HFFc6 (cell line): ENCODE measurements around the gene TBC1D2. TPM values are rescaled to one million over a fixed set of nuclear protein-coding genes. Genes with fewer than 3 reads are reported as not detected.

Source experiments
- DNase-seq: peaks from one replicate; pipeline ENCODE4 v3.0.0-alpha.2; 2018
- H3K27ac Mint-ChIP-seq: 2 replicates; pipeline ENCODE4 v1.8.0; 2020; ENCODE audit warnings: mild to moderate bottlenecking, mixed read lengths
- H3K27me3 Mint-ChIP-seq: 2 replicates; pipeline ENCODE4 v1.8.0; 2021; ENCODE audit warnings: mild to moderate bottlenecking, moderate library complexity, mixed read lengths; ENCODE audit not compliant: insufficient read depth
- H3K36me3 Mint-ChIP-seq: 2 replicates; pipeline ENCODE4 v1.8.0; 2021; ENCODE audit warnings: low read depth, mixed read lengths
- H3K4me1 Mint-ChIP-seq: 2 replicates; pipeline ENCODE4 v1.8.0; 2020; ENCODE audit warnings: low read depth, mixed read lengths
- H3K4me3 Mint-ChIP-seq: 2 replicates; pipeline ENCODE4 v1.8.0; 2020; ENCODE audit warnings: mild to moderate bottlenecking, moderate library complexity, mixed read lengths
- H3K9me3 Mint-ChIP-seq: 2 replicates; pipeline ENCODE4 v1.8.0; 2020; ENCODE audit warnings: mild to moderate bottlenecking, mixed read lengths
- total RNA-seq, 6 experiments: library from RNA; stranded (reverse); fragmentation: NEBNext Ultra II Directional; extraction: Animal tissue kit (Norgen Biotek cat#: 25700); gene quantifications; 2 replicates in 1 of 6; 3 replicates in 5 of 6; pipeline ENCODE4 v1.2.3, GENCODE V29; 2021
- TF ChIP-seq, protein P1 (sequence below): fragments of 200-600 bp; sonication (generic); IDR thresholded peaks from 2 replicates; pipeline ENCODE4 v1.5.0; 2021; ENCODE audit warnings: antibody characterized with exemption, mild to moderate bottlenecking

The TBC1D2 gene
- total RNA-seq, 6 experiments from 2014 or later, result 31.9 to 39.4 (median 36.5) TPM

DNA sequence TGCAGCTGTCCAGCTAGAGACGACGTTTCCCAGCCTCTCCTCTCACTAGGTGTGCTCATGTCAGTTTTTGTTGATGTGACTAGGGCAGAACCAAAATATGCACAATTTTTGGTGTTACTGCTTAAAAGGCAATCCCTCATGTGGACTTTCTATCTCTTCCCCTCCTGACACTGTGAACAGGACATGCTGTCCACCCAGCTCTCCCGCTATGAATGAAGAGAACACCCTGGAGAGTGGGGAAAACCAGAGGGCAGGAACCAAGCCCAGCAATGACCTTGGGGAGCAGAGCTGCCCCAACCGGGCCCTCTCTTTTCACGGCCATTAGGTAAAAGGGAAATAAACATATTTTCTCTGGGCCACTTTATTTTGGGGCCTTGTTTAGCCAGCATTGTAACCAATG is 46.7 kb upstream of the TBC1D2 start:
- no peak for DNase-seq
- Mint-ChIP-seq H3K27me3 (peaks cover 7% of the 10 kb centered on the region; the same call in 1 of the 2 replicates), H3K4me3 (no peak overlapping the region), H3K4me1 (peaks cover 15% of the 10 kb centered on the region), H3K27ac (no peak overlapping the region), H3K36me3 (no peaks in the 10 kb centered on the region), H3K9me3 (no peaks in the 10 kb centered on the region)
- TF ChIP-seq, protein P1, sequence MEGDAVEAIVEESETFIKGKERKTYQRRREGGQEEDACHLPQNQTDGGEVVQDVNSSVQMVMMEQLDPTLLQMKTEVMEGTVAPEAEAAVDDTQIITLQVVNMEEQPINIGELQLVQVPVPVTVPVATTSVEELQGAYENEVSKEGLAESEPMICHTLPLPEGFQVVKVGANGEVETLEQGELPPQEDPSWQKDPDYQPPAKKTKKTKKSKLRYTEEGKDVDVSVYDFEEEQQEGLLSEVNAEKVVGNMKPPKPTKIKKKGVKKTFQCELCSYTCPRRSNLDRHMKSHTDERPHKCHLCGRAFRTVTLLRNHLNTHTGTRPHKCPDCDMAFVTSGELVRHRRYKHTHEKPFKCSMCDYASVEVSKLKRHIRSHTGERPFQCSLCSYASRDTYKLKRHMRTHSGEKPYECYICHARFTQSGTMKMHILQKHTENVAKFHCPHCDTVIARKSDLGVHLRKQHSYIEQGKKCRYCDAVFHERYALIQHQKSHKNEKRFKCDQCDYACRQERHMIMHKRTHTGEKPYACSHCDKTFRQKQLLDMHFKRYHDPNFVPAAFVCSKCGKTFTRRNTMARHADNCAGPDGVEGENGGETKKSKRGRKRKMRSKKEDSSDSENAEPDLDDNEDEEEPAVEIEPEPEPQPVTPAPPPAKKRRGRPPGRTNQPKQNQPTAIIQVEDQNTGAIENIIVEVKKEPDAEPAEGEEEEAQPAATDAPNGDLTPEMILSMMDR, result no peak

DNA sequence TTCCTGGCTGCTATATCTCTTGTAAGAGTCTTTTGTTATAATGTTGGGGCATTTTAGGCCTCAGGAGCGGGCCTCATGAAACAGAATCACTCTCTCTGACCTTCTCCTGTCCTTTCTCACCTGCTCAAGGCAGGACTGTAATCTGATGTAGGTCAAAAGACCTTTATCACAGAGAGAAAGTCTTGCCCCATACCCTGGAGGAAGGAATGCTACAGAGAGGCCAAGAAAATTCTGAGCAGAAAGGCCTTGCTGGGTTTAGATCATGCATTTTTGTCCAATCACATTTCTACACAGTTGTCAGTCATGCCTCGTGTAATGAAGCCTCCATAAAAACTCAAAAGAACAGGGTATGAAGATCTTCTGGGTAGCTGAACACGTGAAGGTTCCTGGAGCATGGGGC is 45.2 kb upstream of the TBC1D2 start:
- no peak overlapping the region for H3K27ac Mint-ChIP-seq
- no peaks in the 10 kb centered on the region for H3K36me3 Mint-ChIP-seq
- no peak overlapping the region for H3K4me3 Mint-ChIP-seq
- H3K4me1 Mint-ChIP-seq, result peaks cover 7% of the 10 kb centered on the region
- TF ChIP-seq, protein P1, result no peak
- no peak for DNase-seq
- H3K27me3 Mint-ChIP-seq, result peaks cover 6% of the 10 kb centered on the region; the same call in 1 of the 2 replicates
- no peaks in the 10 kb centered on the region for H3K9me3 Mint-ChIP-seq

DNA sequence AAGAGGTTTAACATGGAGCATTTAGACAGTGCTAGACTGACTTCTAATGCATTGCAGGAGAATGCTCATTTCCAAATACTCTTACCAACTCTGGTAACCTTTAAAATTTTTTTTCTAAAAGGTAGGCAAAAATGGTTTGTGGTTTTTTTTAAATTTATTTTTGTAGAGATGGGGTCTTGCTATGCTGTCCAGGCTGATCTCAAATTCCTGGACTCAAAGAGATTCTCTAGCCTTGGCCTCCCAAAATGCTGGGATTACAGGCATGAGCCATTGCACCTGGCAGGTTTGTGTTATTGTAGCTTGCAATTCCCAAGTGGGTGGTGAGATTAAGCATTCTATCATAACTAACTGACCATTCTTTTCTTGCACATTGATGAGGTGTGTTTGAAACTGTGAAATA is 43.0 kb upstream of the TBC1D2 start:
- H3K9me3 Mint-ChIP-seq, result no peaks in the 10 kb centered on the region

DNA sequence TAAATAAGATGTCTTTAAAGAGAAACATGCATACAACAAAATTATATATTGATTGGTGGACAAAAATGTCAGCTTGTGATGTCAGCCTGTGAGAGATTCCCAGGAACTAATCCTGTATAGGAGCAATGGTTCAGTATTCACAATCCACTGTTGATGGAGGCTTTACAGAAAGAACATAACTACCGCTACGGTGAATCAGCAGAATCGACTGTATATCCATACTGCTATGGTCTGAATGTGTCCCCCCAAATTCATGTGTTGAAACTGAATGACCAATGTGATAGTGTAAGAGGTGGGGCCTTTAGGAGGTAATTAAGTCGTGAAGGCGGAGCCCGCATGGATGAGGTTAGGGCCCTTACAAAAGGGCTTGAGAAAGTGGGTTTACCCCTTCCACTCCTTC is 40.4 kb upstream of the TBC1D2 start:
- TF ChIP-seq, protein P1, result no peak
- H3K4me1 Mint-ChIP-seq, result no peaks in the 10 kb centered on the region
- no peak overlapping the region for H3K4me3 Mint-ChIP-seq
- H3K27me3 Mint-ChIP-seq, result peaks cover 3% of the 10 kb centered on the region; the same call in 1 of the 2 replicates
- DNase-seq, result no peak
- no peaks in the 10 kb centered on the region for H3K9me3 Mint-ChIP-seq
- H3K27ac Mint-ChIP-seq, result no peak overlapping the region
- no peaks in the 10 kb centered on the region for H3K36me3 Mint-ChIP-seq

More for the DNA sequence above, 43.0 kb upstream of the TBC1D2 start:
- Mint-ChIP-seq H3K4me3 (no peak overlapping the region), H3K27me3 (no peaks in the 10 kb centered on the region), H3K27ac (no peak overlapping the region), H3K36me3 (no peaks in the 10 kb centered on the region), H3K4me1 (peaks cover 7% of the 10 kb centered on the region)
- no peak for DNase-seq
- TF ChIP-seq, protein P1, result no peak

DNA sequence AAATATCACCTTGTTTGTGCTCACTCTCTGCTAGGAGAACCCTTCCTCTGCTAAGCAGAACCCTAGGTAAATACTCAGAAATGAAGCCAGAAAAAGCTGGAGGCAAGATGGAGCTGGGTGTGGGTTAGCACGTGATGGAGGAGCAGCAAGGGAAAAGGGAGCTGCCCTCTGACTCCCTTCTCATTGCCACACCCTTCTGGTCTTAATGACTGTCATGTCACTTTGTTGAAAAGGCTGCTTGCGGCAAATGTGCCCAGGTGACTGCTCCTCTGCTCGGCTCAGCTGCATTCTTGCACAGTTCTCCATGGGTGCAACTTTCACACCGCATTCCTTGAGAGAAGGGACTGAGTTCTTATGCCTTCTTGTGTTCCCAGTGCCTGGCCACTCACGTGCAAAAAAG is 36.4 kb upstream of the TBC1D2 start:
- TF ChIP-seq, protein P1, result no peak
- Mint-ChIP-seq H3K9me3 (no peaks in the 10 kb centered on the region), H3K36me3 (no peaks in the 10 kb centered on the region), H3K4me1 (no peaks in the 10 kb centered on the region), H3K27me3 (peaks cover 11% of the 10 kb centered on the region; the same call in 1 of the 2 replicates), H3K27ac (no peak overlapping the region), H3K4me3 (no peak overlapping the region)
- DNase-seq, result no peak

DNA sequence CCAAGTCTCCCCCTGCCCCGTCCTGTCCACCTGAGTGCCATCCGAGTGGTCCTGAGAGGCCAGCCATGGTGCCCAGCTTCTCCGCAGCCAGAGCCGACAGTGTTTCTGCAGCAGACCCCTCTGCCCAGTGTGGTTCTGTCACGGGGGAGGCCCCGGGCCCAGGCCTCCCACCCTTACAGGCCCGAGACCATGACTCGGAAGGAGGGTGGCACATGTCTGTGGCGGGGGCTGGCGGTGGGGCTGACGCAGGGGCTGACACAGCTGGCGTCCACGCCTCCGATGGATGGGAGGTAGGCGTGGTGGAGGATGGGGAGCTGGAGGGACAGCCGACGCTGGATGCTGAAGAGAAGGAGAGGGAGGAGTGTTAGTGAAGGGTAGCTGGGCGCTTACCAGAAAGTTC is 35.0 kb upstream of the TBC1D2 start:
- DNase-seq, result no peak
- TF ChIP-seq, protein P1, result no peak
- H3K27ac Mint-ChIP-seq, result no peak overlapping the region
- H3K4me1 Mint-ChIP-seq, result no peaks in the 10 kb centered on the region
- H3K4me3 Mint-ChIP-seq, result no peak overlapping the region
- H3K9me3 Mint-ChIP-seq, result no peaks in the 10 kb centered on the region
- no peaks in the 10 kb centered on the region for H3K36me3 Mint-ChIP-seq
- H3K27me3 Mint-ChIP-seq, result peaks cover 11% of the 10 kb centered on the region; the same call in 1 of the 2 replicates
